ENCODE results near the gene TTC13. TPM values are rescaled to one million over a fixed set of nuclear protein-coding genes. Genes with fewer than 3 reads are reported as not detected.

TTC13 gene
- total RNA-seq, 1 donor from 2014 or later, result 18.6 TPM

GRCh38 chr1:230860617-230861384, 117.9 kb downstream of the TTC13 start:
- Histone ChIP-seq H3K27ac (no peak overlapping the region), H3K9me3 (no peaks in the 10 kb centered on the region), H3K36me3 (no peaks in the 10 kb centered on the region), H3K4me3 (no peak overlapping the region), H3K4me1 (peaks cover 74% of the 10 kb centered on the region), H3K27me3 (no peaks in the 10 kb centered on the region)
- DNase-seq (no peak), ATAC-seq (no peak)
- intact Hi-C loops (cut with DNase I), result no loop called here
- TF ChIP-seq, protein P1, sequence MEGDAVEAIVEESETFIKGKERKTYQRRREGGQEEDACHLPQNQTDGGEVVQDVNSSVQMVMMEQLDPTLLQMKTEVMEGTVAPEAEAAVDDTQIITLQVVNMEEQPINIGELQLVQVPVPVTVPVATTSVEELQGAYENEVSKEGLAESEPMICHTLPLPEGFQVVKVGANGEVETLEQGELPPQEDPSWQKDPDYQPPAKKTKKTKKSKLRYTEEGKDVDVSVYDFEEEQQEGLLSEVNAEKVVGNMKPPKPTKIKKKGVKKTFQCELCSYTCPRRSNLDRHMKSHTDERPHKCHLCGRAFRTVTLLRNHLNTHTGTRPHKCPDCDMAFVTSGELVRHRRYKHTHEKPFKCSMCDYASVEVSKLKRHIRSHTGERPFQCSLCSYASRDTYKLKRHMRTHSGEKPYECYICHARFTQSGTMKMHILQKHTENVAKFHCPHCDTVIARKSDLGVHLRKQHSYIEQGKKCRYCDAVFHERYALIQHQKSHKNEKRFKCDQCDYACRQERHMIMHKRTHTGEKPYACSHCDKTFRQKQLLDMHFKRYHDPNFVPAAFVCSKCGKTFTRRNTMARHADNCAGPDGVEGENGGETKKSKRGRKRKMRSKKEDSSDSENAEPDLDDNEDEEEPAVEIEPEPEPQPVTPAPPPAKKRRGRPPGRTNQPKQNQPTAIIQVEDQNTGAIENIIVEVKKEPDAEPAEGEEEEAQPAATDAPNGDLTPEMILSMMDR (IDR thresholded peaks at IDR 0.05), result no peak

DNA sequence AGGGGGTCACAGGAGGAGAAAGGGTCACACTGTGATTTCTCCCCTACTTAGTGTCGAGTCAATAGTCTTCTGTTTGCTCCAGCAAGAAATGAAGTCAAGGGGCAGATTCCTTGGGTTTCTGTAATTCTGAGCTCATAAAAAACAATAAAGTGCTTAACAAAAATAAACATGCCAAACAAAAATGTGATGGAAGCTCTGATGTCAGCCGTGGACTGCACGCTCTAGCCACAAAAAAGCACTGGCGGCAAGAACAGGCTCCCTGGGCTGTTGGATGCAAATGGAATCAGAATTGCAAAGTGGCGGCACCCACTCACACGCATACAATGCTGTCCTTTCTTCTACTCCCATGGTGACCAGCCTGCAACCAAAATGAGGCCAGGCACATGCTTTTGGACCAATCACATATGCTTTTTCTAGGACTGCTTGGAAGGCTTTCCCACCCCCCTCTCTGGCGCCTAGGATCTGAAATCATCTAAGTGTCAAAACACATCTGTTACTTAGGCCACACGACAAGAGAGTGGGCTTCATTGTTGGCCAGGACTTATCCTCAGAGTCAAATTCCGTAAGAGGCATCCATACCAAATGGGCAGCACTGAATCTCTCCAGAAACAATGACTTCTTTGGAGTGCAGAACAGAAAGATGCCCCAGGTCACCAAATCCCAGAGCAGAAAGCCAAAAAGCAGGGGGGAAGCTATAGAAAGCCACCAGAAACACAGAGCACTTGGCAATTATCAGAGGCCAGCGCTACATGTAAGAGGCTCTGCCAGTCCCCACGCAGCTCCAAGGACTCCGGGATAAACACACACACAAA, 119.5 kb downstream of the TTC13 start:
- Histone ChIP-seq H3K4me3 (no peak overlapping the region), H3K27ac (peak overlapping the region; percentile 3), H3K4me1 (peaks cover 76% of the 10 kb centered on the region), H3K9me3 (no peaks in the 10 kb centered on the region), H3K36me3 (peaks cover 14% of the 10 kb centered on the region), H3K27me3 (no peaks in the 10 kb centered on the region)
- ATAC-seq (no peak), DNase-seq (no peak)
- intact Hi-C loops (cut with DNase I), result no loop called here
- TF ChIP-seq, protein P1 (IDR thresholded peaks at IDR 0.05), result no peak

- ATAC-seq (no peak), DNase-seq (no peak)
- Histone ChIP-seq H3K36me3 (peaks cover 18% of the 10 kb centered on the region), H3K4me3 (no peak overlapping the region), H3K4me1 (peaks cover 73% of the 10 kb centered on the region), H3K27me3 (no peaks in the 10 kb centered on the region), H3K9me3 (no peaks in the 10 kb centered on the region), H3K27ac (peak overlapping the region; percentile 3)
- intact Hi-C loops (cut with DNase I), result no loop called here
- TF ChIP-seq, protein P1 (IDR thresholded peaks at IDR 0.05), result no peak
Observed at GRCh38 chr1:230858236-230858820, 120.3 kb downstream of the TTC13 start.

- Histone ChIP-seq H3K9me3 (no peaks in the 10 kb centered on the region), H3K27me3 (no peaks in the 10 kb centered on the region), H3K27ac (no peak overlapping the region), H3K4me3 (no peak overlapping the region), H3K36me3 (peaks cover 18% of the 10 kb centered on the region), H3K4me1 (peaks cover 68% of the 10 kb centered on the region)
- TF ChIP-seq, protein P1 (IDR thresholded peaks at IDR 0.05), result no peak
- ATAC-seq, result no peak
- DNase-seq, result no peak
- intact Hi-C loops (cut with DNase I), result no loop called here
Observed at GRCh38 chr1:230857822-230858221, 120.8 kb downstream of the TTC13 start.

DNA sequence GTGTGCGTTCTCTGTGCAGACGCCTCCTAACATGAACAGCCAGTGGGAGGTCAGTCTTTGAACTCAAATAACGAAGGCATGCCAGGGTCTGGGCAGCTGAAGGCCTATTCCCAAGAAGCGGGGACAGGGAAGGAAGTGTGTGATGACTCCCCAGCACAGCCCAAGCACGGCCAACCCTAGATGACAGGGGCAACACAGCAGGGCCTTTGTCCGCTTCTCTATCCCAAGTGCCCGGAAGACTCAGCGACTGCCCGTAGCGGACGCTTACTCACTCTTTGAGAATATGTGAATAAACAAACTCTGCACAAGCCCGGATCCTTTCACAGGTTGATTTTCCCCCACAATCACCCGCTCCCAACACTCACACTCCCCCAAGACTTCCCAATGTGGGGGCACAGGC, 121.6 kb downstream of the TTC13 start:
- Histone ChIP-seq H3K4me1 (peaks cover 61% of the 10 kb centered on the region), H3K27me3 (no peaks in the 10 kb centered on the region), H3K4me3 (no peak overlapping the region), H3K27ac (peak overlapping the region; percentile 49), H3K36me3 (peaks cover 18% of the 10 kb centered on the region), H3K9me3 (no peaks in the 10 kb centered on the region)
- ATAC-seq, result peak; percentile 61
- DNase-seq, result no peak
- intact Hi-C loops (cut with DNase I), result no loop called here
- TF ChIP-seq, protein P1 (IDR thresholded peaks at IDR 0.05), result no peak

Other genes starting within 250 kb of the TTC13 start
- gene CAPN9, start 231.5 kb downstream of the TTC13 start, total RNA-seq, result 21.8 TPM
- gene C1orf198, start 110.3 kb downstream of the TTC13 start, total RNA-seq, result 159 TPM
- gene ARV1, start 233 bp upstream of the TTC13 start, total RNA-seq, result 19.9 TPM
- gene FAM89A, start 61.4 kb upstream of the TTC13 start, total RNA-seq, result 41.4 TPM
- not detected for gene TRIM67, start 183.2 kb upstream of the TTC13 start, total RNA-seq